MM.1S (cell line): ENCODE data around the gene AKT1S1.

Experiments
- DNase-seq: peaks from one replicate; pipeline ENCODE4 v3.0.0-alpha.2; 2015
- H2AFZ ChIP-seq: fragments of 300-600 bp; sonication (generic); 2 replicates; pipeline ENCODE4 v1.6.0; 2016; ENCODE audit warnings: antibody characterized with exemption, low read length
- H3F3A ChIP-seq: fragments of 300-600 bp; sonication (generic); 2 replicates; pipeline ENCODE4 v1.6.1; 2016; ENCODE audit warnings: mild to moderate bottlenecking, antibody characterized with exemption, low read length, moderate library complexity, mixed read lengths; ENCODE audit not compliant: insufficient read depth
- H3K27ac ChIP-seq: fragments of 300-600 bp; sonication (generic); 2 replicates; pipeline ENCODE4 v1.5.1; 2016; ENCODE audit warnings: mild to moderate bottlenecking, low read length
- H3K27me3 ChIP-seq: fragments of 300-600 bp; sonication (generic); replicated peaks from 2 replicates; pipeline ENCODE4 v1.6.0; 2016; ENCODE audit warnings: low read length; ENCODE audit not compliant: insufficient read depth
- H3K36me3 ChIP-seq: fragments of 300-600 bp; sonication (generic); replicated peaks from 2 replicates; pipeline ENCODE4 v1.6.1; 2016; ENCODE audit warnings: mild to moderate bottlenecking, low read length, mixed read lengths; ENCODE audit not compliant: insufficient read depth
- H3K4me1 ChIP-seq: fragments of 300-600 bp; sonication (generic); 2 replicates; pipeline ENCODE4 v1.6.1; 2016; ENCODE audit warnings: low read length, mixed read lengths
- H3K4me2 ChIP-seq: fragments of 300-600 bp; sonication (generic); 2 replicates; pipeline ENCODE4 v1.6.0; 2016; ENCODE audit warnings: low read depth, low read length
- H3K4me3 ChIP-seq: fragments of 300-600 bp; sonication (generic); 2 replicates; pipeline ENCODE4 v1.5.1; 2016; ENCODE audit warnings: low read length, mixed read lengths
- H3K79me2 ChIP-seq: fragments of 300-600 bp; sonication (generic); 2 replicates; pipeline ENCODE4 v1.6.1; 2016; ENCODE audit warnings: mixed run types, low read length, mixed read lengths
- H3K9ac ChIP-seq: fragments of 300-600 bp; sonication (generic); 2 replicates; pipeline ENCODE4 v1.6.1; 2016; ENCODE audit warnings: low read length, mixed read lengths
- H3K9me2 ChIP-seq: fragments of 300-600 bp; sonication (generic); replicated peaks from 2 replicates; pipeline ENCODE4 v1.6.1; 2016; ENCODE audit warnings: mild to moderate bottlenecking, low read length, mixed read lengths; ENCODE audit not compliant: insufficient read depth
- H3K9me3 ChIP-seq: fragments of 300-600 bp; sonication (generic); replicated peaks from 2 replicates; pipeline ENCODE4 v1.6.1; 2016; ENCODE audit warnings: mild to moderate bottlenecking, low read length, mixed read lengths; ENCODE audit not compliant: insufficient read depth
- H4K20me1 ChIP-seq: fragments of 300-600 bp; sonication (generic); 2 replicates; pipeline ENCODE4 v1.6.1; 2016; ENCODE audit warnings: mild to moderate bottlenecking, low read length, moderate library complexity, mixed read lengths; ENCODE audit not compliant: insufficient read depth
- EZH2 ChIP-seq: fragments of 300-600 bp; sonication (generic); optimal IDR thresholded peaks from 2 replicates; pipeline ENCODE3; 2017; ENCODE audit warnings: low read depth, mild to moderate bottlenecking, antibody characterized with exemption, low read length, mixed read lengths
- EZH2phosphoT487 ChIP-seq: fragments of 300-600 bp; sonication (generic); IDR thresholded peaks from 2 replicates; pipeline ENCODE4 v1.6.1; 2018; ENCODE audit warnings: antibody characterized with exemption, low read length
- TF ChIP-seq, protein P1 (sequence below): fragments of 300-600 bp; sonication (generic); IDR thresholded peaks from 2 replicates; pipeline ENCODE4 v1.5.1; 2016; ENCODE audit warnings: antibody characterized with exemption, low read length, mixed read lengths

The AKT1S1 gene

DNA sequence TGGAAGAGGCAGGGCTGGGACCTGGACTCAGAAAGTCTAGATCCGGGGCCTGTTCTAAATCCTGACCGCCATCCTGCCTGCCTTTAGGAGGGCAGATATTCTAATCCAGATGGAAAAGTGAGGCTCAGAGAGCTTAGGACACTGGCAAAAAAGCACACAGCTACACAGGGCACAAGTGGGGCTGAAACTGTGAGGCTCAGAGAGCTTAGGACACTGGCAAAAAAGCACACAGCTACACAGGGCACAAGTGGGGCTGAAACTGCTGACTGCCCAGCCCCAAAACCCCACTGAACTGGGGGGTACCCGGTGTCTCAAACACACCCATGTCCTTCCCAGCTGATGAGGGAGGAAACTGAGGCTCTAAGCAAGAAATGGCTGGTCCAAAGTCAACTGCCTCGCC, 2.0 kb downstream of the AKT1S1 start:
- peaks cover 14% of the 10 kb centered on the region for H3K4me1 ChIP-seq
- no peaks in the 10 kb centered on the region for H3K27me3 ChIP-seq
- H3K36me3 ChIP-seq = no peaks in the 10 kb centered on the region
- H4K20me1 ChIP-seq = no peaks in the 10 kb centered on the region
- peak overlapping the region; percentile 99 for H3K4me3 ChIP-seq
- no peaks in the 10 kb centered on the region for H3K9me2 ChIP-seq
- H3K79me2 ChIP-seq = peaks cover 60% of the 10 kb centered on the region
- H2AFZ ChIP-seq = no peak overlapping the region
- no peak for DNase-seq
- peak overlapping the region; percentile 97; the same call in 1 of the 2 replicates for H3K9ac ChIP-seq
- H3K27ac ChIP-seq = no peak overlapping the region; the same call in 1 of the 2 replicates
- no peaks in the 10 kb centered on the region for H3K9me3 ChIP-seq
- TF ChIP-seq, protein P1, sequence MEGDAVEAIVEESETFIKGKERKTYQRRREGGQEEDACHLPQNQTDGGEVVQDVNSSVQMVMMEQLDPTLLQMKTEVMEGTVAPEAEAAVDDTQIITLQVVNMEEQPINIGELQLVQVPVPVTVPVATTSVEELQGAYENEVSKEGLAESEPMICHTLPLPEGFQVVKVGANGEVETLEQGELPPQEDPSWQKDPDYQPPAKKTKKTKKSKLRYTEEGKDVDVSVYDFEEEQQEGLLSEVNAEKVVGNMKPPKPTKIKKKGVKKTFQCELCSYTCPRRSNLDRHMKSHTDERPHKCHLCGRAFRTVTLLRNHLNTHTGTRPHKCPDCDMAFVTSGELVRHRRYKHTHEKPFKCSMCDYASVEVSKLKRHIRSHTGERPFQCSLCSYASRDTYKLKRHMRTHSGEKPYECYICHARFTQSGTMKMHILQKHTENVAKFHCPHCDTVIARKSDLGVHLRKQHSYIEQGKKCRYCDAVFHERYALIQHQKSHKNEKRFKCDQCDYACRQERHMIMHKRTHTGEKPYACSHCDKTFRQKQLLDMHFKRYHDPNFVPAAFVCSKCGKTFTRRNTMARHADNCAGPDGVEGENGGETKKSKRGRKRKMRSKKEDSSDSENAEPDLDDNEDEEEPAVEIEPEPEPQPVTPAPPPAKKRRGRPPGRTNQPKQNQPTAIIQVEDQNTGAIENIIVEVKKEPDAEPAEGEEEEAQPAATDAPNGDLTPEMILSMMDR = no peak
- TF ChIP-seq EZH2phosphoT487 (no peak), EZH2 (no peak)
- peaks cover 10% of the 10 kb centered on the region; the same call in 1 of the 2 replicates for H3F3A ChIP-seq
- H3K4me2 ChIP-seq = peak overlapping the region; percentile 95

GRCh38 chr19:49874503-49875157, 2.5 kb downstream of the AKT1S1 start:
- H3K9me2 ChIP-seq = no peaks in the 10 kb centered on the region
- H3F3A ChIP-seq = peaks cover 12% of the 10 kb centered on the region; the same call in 1 of the 2 replicates
- H3K36me3 ChIP-seq = no peaks in the 10 kb centered on the region
- H4K20me1 ChIP-seq = no peaks in the 10 kb centered on the region
- H3K27ac ChIP-seq = no peak overlapping the region
- H3K4me1 ChIP-seq = peaks cover 16% of the 10 kb centered on the region
- peaks cover 60% of the 10 kb centered on the region for H3K79me2 ChIP-seq
- no peak overlapping the region; the same call in 1 of the 2 replicates for H3K9ac ChIP-seq
- H3K4me2 ChIP-seq = 0 out of 2 replicates have a peak overlapping the region, but pooled peaks have one; percentile 95
- H3K27me3 ChIP-seq = no peaks in the 10 kb centered on the region
- DNase-seq = no peak
- TF ChIP-seq EZH2 (no peak), EZH2phosphoT487 (no peak)
- TF ChIP-seq, protein P1 = no peak
- H3K9me3 ChIP-seq = no peaks in the 10 kb centered on the region
- no peak overlapping the region for H2AFZ ChIP-seq
- no peak overlapping the region for H3K4me3 ChIP-seq

GRCh38 chr19:49873834-49874233, 3.3 kb downstream of the AKT1S1 start:
- no peak overlapping the region for H3K9ac ChIP-seq
- no peak overlapping the region for H3K27ac ChIP-seq
- TF ChIP-seq, protein P1 = no peak
- TF ChIP-seq EZH2phosphoT487 = no peak
- no peak for TF ChIP-seq EZH2

More at GRCh38 chr19:49873834-49874233, 3.3 kb downstream of the AKT1S1 start:
- peaks cover 52% of the 10 kb centered on the region for H3K79me2 ChIP-seq
- no peaks in the 10 kb centered on the region for H4K20me1 ChIP-seq
- H3K9me3 ChIP-seq = no peaks in the 10 kb centered on the region
- no peak overlapping the region for H2AFZ ChIP-seq
- no peaks in the 10 kb centered on the region for H3K27me3 ChIP-seq
- H3K36me3 ChIP-seq = no peaks in the 10 kb centered on the region
- H3K4me1 ChIP-seq = peaks cover 19% of the 10 kb centered on the region
- no peak for DNase-seq
- H3K4me2 ChIP-seq = no peak overlapping the region
- peaks cover 11% of the 10 kb centered on the region; the same call in 1 of the 2 replicates for H3F3A ChIP-seq
- H3K4me3 ChIP-seq = no peak overlapping the region
- no peaks in the 10 kb centered on the region for H3K9me2 ChIP-seq
